HG03520 (cell line): ENCODE data around the gene SCCPDH.

ENCODE experiments used
- ATAC-seq: cut with Tn5 transposase; IDR thresholded peaks from one replicate; pipeline ENCODE4 v1.9.1; 2021; ENCODE audit warnings: mild to moderate bottlenecking, moderate library complexity; ENCODE audit not compliant: unreplicated experiment

The SCCPDH gene

GRCh38 chr1:246748006-246748405 lies 23.8 kb downstream of the SCCPDH start:
- ATAC-seq, result no peak

DNA sequence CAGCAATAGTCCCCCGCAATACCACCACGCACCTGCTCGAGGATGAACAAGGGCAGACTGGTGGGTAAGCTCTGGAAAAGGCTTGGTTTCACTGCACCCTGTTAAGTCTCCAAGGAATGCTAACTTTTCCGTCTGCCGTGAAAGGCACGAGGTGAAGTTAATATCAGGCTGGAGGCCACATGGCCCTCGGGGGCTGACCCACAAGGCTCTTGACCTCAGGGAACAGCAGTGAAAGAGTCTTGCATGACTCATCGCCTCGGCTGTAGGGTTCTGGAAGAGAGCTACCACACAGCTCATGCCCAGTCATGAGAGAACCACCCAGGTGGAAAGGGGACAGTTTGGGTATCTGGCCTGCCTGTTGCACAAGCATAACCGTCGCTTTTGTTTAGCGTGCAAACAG lies 24.7 kb downstream of the SCCPDH start:
- no peak for ATAC-seq

DNA sequence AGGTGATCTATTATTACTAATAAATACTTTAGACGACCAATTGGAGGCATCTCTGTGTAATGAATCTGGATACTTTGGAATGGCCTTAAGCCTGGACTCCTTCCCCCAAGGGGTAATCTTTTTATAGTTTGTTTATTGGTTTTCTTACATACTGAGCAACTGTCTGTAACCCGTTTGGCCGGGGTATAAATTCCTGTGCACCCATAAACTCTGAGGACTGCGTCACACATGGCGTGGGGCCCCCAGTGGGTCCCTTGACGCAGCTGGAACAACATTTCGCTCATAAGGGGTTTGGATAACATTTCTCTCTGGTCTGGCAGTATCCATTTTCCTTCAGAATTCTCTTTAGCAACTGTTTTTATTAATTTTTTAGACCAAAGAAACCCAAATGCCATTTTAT lies 26.5 kb downstream of the SCCPDH start:
- ATAC-seq, result no peak

GRCh38 chr1:246753670-246754535 lies 29.7 kb downstream of the SCCPDH start:
- peak; percentile 95 for ATAC-seq

- ATAC-seq, result no peak
These were observed 31.2 kb downstream of the SCCPDH start for GRCh38 chr1:246755419-246755818.

DNA sequence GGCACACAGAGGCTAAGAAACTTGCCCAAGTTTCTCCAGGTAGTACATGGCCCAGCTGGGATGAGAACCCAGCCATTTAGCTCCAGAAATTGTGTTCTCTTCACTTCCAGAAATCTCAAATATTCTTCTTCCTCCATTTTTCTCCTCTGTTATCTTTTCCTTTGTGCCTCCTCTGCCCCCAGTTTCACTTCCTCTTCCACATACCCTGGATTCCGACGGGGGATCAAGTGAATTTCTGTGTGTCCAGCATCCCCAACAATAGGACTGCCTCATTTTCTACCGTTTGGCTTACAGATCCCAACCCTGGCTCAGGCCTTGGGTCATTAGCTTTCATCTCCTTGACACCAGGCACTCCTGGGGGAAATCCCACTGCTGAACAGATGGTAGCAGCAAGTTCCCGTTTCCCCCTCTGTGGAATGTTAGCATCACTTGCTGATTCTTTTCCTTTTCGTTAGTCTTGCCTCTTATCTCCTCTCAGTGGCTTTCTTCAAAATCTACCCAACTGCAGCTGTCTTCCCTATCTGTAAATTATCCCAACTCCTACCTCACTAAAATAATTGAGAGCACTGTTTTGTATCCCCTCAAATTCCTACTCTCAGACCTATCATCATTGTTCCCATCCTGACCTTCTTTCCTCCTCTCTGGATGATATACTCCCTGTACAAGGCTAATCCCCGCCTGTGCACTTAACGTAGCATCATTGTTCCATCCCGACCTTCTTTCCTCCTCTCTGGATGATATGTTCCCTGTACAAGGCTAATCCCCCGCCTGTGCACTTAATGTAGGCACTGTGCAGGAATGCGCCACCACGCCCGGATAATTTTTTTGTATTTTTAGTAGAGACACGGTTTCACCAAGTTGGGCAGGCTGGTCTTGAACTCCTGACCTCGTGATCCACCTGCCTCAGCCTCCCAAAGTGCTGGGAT lies 36.5 kb downstream of the SCCPDH start:
- no peak for ATAC-seq

DNA sequence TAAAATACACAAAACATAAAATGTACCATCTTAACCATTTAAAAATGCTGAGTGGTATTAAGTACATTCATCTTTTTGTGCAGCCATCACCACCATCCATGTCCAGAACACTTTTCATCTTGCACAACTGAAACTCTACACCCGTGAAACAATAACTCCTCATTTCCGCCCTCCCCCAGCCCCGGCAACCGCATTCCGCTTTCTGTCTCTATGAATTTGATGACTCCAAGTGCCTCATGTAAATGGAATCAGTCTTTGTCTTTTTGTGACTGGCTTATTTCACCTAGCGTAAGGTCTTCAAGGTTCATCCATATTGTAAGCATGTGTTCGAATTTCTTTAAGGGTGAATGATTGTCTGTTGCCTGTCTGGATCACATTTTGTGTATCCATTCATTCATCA lies 37.2 kb downstream of the SCCPDH start:
- ATAC-seq, result no peak

DNA sequence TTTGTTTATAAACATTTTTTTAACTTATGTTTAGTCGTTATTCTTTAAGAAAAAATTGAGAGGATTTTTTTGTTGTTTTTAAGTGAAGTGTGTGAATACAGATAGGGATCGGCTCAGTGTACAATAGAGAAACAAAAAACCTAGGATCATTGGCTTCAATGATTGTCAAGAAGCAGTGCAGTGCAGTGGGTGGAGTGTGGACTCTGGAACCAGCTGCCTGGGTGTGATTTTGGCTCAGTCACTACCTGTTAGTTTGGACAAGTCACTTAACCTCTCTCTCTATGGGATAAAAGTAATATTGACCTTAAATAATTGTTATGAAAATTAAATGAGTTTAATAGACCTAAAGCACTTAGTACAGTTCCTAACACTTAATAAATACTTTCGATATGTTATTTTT lies 41.3 kb downstream of the SCCPDH start:
- no peak for ATAC-seq

DNA sequence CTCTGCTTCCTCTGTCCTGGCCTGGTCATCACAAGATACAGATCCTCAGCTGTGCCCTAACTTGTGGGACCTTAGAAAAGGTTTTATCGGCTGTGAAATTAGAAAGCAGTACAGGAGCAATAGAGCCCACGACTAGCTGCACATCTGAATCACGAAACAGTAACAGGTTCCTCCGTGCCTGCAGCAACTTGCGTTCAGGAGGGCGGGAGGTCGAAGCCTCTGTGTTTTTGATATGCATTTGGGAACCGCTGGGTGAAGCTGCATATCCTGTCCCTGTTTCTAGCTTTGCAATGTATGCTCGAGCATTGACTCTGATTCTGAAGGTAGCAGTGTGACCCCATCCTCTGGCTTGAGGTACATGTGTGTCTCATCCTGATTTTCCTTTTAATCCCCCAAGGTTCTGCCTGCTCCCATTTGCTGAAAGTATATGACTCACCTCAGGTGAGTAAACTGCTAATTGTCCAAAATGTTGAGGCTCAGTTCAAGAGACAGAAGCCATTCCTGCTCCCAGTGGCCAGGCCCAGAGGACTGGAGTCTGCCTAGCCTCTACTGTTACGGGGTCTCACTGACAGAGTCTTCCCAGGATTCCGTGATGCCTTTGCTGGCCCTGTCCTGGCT lies 44.3 kb downstream of the SCCPDH start:
- no peak for ATAC-seq

DNA sequence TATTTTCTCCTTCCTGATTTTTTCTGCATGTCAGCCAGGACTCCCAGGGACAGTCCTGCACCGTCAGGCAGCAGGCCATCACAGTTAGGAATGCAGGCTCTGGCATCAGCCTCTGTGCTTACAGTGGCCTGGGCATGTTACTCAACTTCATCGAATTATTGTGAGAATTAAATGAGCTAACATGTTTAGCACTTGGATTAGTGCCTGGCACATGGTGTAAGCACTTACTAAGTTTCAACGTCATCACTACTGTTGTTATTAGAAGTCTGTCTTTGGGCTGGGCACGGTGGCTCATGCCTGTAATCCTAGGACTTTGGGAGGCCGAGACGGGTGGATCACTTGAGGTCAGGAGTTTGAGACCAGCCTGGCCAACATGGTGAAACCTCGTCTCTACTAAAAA lies 45.1 kb downstream of the SCCPDH start:
- no peak for ATAC-seq

GRCh38 chr1:246771366-246771765 lies 47.2 kb downstream of the SCCPDH start:
- ATAC-seq, result no peak

DNA sequence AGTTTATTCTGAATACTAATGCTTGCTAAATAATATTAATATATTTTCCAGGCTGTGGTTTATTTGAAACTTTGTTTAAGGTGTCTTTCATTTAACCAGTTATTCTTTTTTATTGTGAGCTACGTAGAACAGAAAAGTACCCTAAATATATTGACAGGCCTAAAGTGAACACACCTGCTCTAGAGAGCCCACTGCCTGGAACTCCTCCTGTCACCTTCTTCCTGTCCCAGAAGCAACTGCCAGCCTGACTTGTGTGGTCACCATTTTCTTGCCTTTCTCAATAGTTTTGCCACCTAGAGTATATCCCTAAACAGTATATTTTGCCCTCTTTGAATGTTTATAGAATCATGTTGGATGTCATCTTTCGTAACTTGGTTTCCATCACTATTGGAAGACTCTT lies 48.5 kb downstream of the SCCPDH start:
- peak; percentile 4 for ATAC-seq

DNA sequence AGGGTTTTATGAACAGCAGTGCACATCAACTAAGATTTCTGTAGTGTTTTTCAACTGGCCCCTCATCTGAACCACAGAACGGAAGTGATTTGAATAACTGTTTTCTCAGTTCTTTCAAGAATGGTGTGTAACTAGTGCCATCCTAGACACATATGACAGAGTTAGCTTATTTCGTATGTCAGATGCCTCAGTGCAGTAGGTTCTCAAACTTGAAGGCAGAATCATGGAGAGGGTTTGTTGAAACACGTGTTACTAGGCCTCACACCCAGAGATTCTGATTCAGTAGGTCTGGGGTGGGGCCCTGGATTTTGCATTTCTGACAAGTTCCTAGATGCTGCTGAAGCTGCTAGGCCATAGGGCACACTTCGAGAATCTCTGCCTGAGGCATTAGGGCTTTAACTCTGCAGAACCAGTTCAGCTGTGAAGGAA lies 49.0 kb downstream of the SCCPDH start:
- peak; percentile 98 for ATAC-seq

DNA sequence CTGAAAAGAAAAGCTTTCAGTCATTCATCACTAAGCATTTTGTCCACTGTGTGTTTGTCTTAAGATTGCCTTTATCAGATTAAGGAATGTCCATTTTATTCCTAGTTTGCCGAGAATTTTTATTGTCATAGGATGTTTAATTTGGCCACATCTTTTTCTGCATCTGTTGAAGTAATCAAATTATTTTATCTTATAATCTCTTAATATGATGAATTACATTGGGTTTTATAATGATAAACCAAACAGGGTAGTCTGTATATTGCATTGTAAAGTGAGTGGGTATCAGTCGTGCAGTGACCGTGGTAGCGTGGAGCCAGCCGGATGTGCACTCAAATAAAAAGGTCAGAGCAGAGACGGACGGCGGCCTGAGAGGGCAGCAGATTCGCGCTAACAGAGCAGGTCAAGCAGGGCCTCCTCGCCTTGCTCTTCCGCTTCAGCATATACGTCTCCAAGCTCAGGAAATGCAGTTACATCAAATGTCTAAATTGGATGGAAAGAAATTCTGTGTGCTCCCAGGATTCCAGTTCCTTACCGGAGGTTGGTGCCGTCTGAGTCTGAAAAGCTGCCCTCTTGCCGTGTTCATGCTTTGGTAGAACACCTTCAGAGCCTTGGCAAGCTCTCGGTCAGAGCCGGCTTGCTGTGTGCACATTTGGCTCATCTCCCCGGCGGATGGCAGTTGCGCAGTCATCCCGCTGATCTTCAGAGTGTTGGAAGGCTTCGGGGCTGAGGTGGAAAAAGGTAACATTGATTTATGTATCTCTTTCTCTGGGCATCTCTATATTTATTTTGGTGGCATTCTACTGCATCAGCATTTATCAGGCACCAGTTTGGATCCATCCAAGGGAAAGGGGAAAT lies 51.5 kb downstream of the SCCPDH start:
- no peak for ATAC-seq

- no peak for ATAC-seq
These were observed 52.7 kb downstream of the SCCPDH start for GRCh38 chr1:246776923-246777322.

- ATAC-seq, result no peak
These were observed 54.5 kb downstream of the SCCPDH start for GRCh38 chr1:246778663-246779062.

- ATAC-seq, result no peak
These were observed 55.5 kb downstream of the SCCPDH start for GRCh38 chr1:246779561-246780175.

- ATAC-seq, result no peak
These were observed 56.1 kb downstream of the SCCPDH start for GRCh38 chr1:246780264-246780663.

GRCh38 chr1:246781212-246781611 lies 57.0 kb downstream of the SCCPDH start:
- ATAC-seq, result no peak
